Measurements from ENCODE around the gene CPNE7. TPM values are rescaled to one million over a fixed set of nuclear protein-coding genes. Genes with fewer than 3 reads are reported as not detected.

The CPNE7 gene
- polyA plus RNA-seq, 4 donors = 0.22 to 20.3 (median 7.9) TPM

GRCh38 chr16:89537549-89537925, 38.0 kb upstream of the CPNE7 start:
- FAIRE-seq (no peak), DNase-seq (no peak)
- Histone ChIP-seq H3K27me3 (ENCODE audit: control insufficient read depth in 3 of 3, insufficient read depth in 3 of 3, low read length in 3 of 3) (no peaks in the 10 kb centered on the region), H3K4me1 (ENCODE audit: control insufficient read depth in 3 of 3, insufficient read depth in 2 of 3, low read depth in 1 of 3, low read length in 2 of 3) (peaks cover 0 to 7% (median 0%) of the 10 kb centered on the region in 3 donors), H3K27ac (ENCODE audit: low read depth in 1 of 3, low read length in 2 of 3) (no peak overlapping the region), H3K36me3 (ENCODE audit: control insufficient read depth in 3 of 3, insufficient read depth in 2 of 3, low read depth in 1 of 3, low read length in 3 of 3) (peaks cover 14 to 90% (median 15%) of the 10 kb centered on the region in 3 donors), H3K9me3 (ENCODE audit: control insufficient read depth in 2 of 2, insufficient read depth in 1 of 2, low read depth in 1 of 2, low read length in 1 of 2) (no peaks in the 10 kb centered on the region), H3K4me3 (ENCODE audit: low read depth in 1 of 3, low read length in 3 of 3) (no peak overlapping the region)
- WGBS, 3 donors = 90 to 91% (median 91%) methylated on average over 7 of the region's 7 CpGs

- DNase-seq = no peak
- H3K27me3 ChIP-seq (ENCODE audit: control insufficient read depth in 3 of 3, insufficient read depth in 3 of 3, low read length in 3 of 3) = no peaks in the 10 kb centered on the region
- WGBS, 3 donors = 91 to 95% (median 95%) methylated on average over 12 of the region's 12 CpGs
- no peak overlapping the region for H3K27ac ChIP-seq (ENCODE audit: low read depth in 1 of 3, low read length in 2 of 3)
- no peak for FAIRE-seq
- no peaks in the 10 kb centered on the region for H3K9me3 ChIP-seq (ENCODE audit: control insufficient read depth in 2 of 2, insufficient read depth in 1 of 2, low read depth in 1 of 2, low read length in 1 of 2)
- peaks cover 13 to 85% (median 14%) of the 10 kb centered on the region in 3 donors for H3K36me3 ChIP-seq (ENCODE audit: control insufficient read depth in 3 of 3, insufficient read depth in 2 of 3, low read depth in 1 of 3, low read length in 3 of 3)
- H3K4me3 ChIP-seq (ENCODE audit: low read depth in 1 of 3, low read length in 3 of 3) = no peak overlapping the region
- peaks cover 0 to 7% (median 0%) of the 10 kb centered on the region in 3 donors for H3K4me1 ChIP-seq (ENCODE audit: control insufficient read depth in 3 of 3, insufficient read depth in 2 of 3, low read depth in 1 of 3, low read length in 2 of 3)
Observed at GRCh38 chr16:89538286-89538685, 37.3 kb upstream of the CPNE7 start.

GRCh38 chr16:89540557-89540956, 35.0 kb upstream of the CPNE7 start:
- Histone ChIP-seq H3K27me3 (ENCODE audit: control insufficient read depth in 3 of 3, insufficient read depth in 3 of 3, low read length in 3 of 3) (no peaks in the 10 kb centered on the region), H3K4me1 (ENCODE audit: control insufficient read depth in 3 of 3, insufficient read depth in 2 of 3, low read depth in 1 of 3, low read length in 2 of 3) (peaks cover 0 to 13% (median 6%) of the 10 kb centered on the region in 3 donors), H3K27ac (ENCODE audit: low read depth in 1 of 3, low read length in 2 of 3) (no peak overlapping the region), H3K4me3 (ENCODE audit: low read depth in 1 of 3, low read length in 3 of 3) (no peak overlapping the region), H3K9me3 (ENCODE audit: control insufficient read depth in 2 of 2, insufficient read depth in 1 of 2, low read depth in 1 of 2, low read length in 1 of 2) (no peaks in the 10 kb centered on the region), H3K36me3 (ENCODE audit: control insufficient read depth in 3 of 3, insufficient read depth in 2 of 3, low read depth in 1 of 3, low read length in 3 of 3) (peaks cover 11 to 79% (median 13%) of the 10 kb centered on the region in 3 donors)
- FAIRE-seq = no peak
- no peak for DNase-seq
- 89 to 91% (median 90%) methylated on average over 13 of the region's 13 CpGs for WGBS, 3 donors

GRCh38 chr16:89541792-89542191, 33.8 kb upstream of the CPNE7 start:
- peaks cover 0 to 14% (median 4%) of the 10 kb centered on the region in 3 donors for H3K4me1 ChIP-seq (ENCODE audit: control insufficient read depth in 3 of 3, insufficient read depth in 2 of 3, low read depth in 1 of 3, low read length in 2 of 3)
- no peak for DNase-seq
- H3K4me3 ChIP-seq (ENCODE audit: low read depth in 1 of 3, low read length in 3 of 3) = no peak overlapping the region
- no peak overlapping the region for H3K27ac ChIP-seq (ENCODE audit: low read depth in 1 of 3, low read length in 2 of 3)
- H3K36me3 ChIP-seq (ENCODE audit: control insufficient read depth in 3 of 3, insufficient read depth in 2 of 3, low read depth in 1 of 3, low read length in 3 of 3) = peaks cover 9 to 81% (median 13%) of the 10 kb centered on the region in 3 donors
- 93 to 94% (median 93%) methylated on average over 19 to 21 of the region's 21 CpGs for WGBS, 3 donors
- no peaks in the 10 kb centered on the region for H3K9me3 ChIP-seq (ENCODE audit: control insufficient read depth in 2 of 2, insufficient read depth in 1 of 2, low read depth in 1 of 2, low read length in 1 of 2)
- H3K27me3 ChIP-seq (ENCODE audit: control insufficient read depth in 3 of 3, insufficient read depth in 3 of 3, low read length in 3 of 3) = no peaks in the 10 kb centered on the region
- no peak for FAIRE-seq

- WGBS, 3 donors = 89 to 92% (median 92%) methylated on average over 11 of the region's 11 CpGs
- Histone ChIP-seq H3K9me3 (ENCODE audit: control insufficient read depth in 2 of 2, insufficient read depth in 1 of 2, low read depth in 1 of 2, low read length in 1 of 2) (no peaks in the 10 kb centered on the region), H3K36me3 (ENCODE audit: control insufficient read depth in 3 of 3, insufficient read depth in 2 of 3, low read depth in 1 of 3, low read length in 3 of 3) (peaks cover 11 to 82% (median 14%) of the 10 kb centered on the region in 3 donors), H3K4me1 (ENCODE audit: control insufficient read depth in 3 of 3, insufficient read depth in 2 of 3, low read depth in 1 of 3, low read length in 2 of 3) (peaks cover 0 to 14% (median 4%) of the 10 kb centered on the region in 3 donors), H3K27ac (ENCODE audit: low read depth in 1 of 3, low read length in 2 of 3) (no peak overlapping the region), H3K27me3 (ENCODE audit: control insufficient read depth in 3 of 3, insufficient read depth in 3 of 3, low read length in 3 of 3) (no peaks in the 10 kb centered on the region), H3K4me3 (ENCODE audit: low read depth in 1 of 3, low read length in 3 of 3) (no peak overlapping the region)
- FAIRE-seq (no peak), DNase-seq (no peak)
Observed at GRCh38 chr16:89544113-89544512, 31.4 kb upstream of the CPNE7 start.

- no peaks in the 10 kb centered on the region for H3K9me3 ChIP-seq (ENCODE audit: control insufficient read depth in 2 of 2, insufficient read depth in 1 of 2, low read depth in 1 of 2, low read length in 1 of 2)
- FAIRE-seq (no peak), DNase-seq (no peak)
- H3K4me1 ChIP-seq (ENCODE audit: control insufficient read depth in 3 of 3, insufficient read depth in 2 of 3, low read depth in 1 of 3, low read length in 2 of 3) = peaks cover 0 to 14% (median 4%) of the 10 kb centered on the region in 3 donors
- no peaks in the 10 kb centered on the region for H3K27me3 ChIP-seq (ENCODE audit: control insufficient read depth in 3 of 3, insufficient read depth in 3 of 3, low read length in 3 of 3)
- H3K27ac ChIP-seq (ENCODE audit: low read depth in 1 of 3, low read length in 2 of 3) = peak overlapping the region in 1 of 3 donors; percentile 75
- H3K4me3 ChIP-seq (ENCODE audit: low read depth in 1 of 3, low read length in 3 of 3) = no peak overlapping the region
- 87 to 90% (median 88%) methylated on average over 13 of the region's 13 CpGs for WGBS, 3 donors
- H3K36me3 ChIP-seq (ENCODE audit: control insufficient read depth in 3 of 3, insufficient read depth in 2 of 3, low read depth in 1 of 3, low read length in 3 of 3) = peaks cover 12 to 83% (median 14%) of the 10 kb centered on the region in 3 donors
Observed at GRCh38 chr16:89544713-89545043, 30.9 kb upstream of the CPNE7 start.

- no peak overlapping the region for H3K4me3 ChIP-seq (ENCODE audit: low read depth in 1 of 3, low read length in 3 of 3)
- no peak for FAIRE-seq
- WGBS, 3 donors = 38 to 68% (median 46%) methylated on average over 17 of the region's 17 CpGs
Observed at GRCh38 chr16:89545044-89545830, 30.3 kb upstream of the CPNE7 start.

GRCh38 chr16:89545831-89546574, 29.6 kb upstream of the CPNE7 start:
- 30 to 70% (median 50%) methylated on average over 26 of the region's 26 CpGs for WGBS, 3 donors
- Histone ChIP-seq H3K27ac (ENCODE audit: low read depth in 1 of 3, low read length in 2 of 3) (peak overlapping the region in 1 of 3 donors; percentile 49), H3K36me3 (ENCODE audit: control insufficient read depth in 3 of 3, insufficient read depth in 2 of 3, low read depth in 1 of 3, low read length in 3 of 3) (peaks cover 11 to 84% (median 12%) of the 10 kb centered on the region in 3 donors), H3K4me1 (ENCODE audit: control insufficient read depth in 3 of 3, insufficient read depth in 2 of 3, low read depth in 1 of 3, low read length in 2 of 3) (peaks cover 0 to 14% (median 4%) of the 10 kb centered on the region in 3 donors), H3K4me3 (ENCODE audit: low read depth in 1 of 3, low read length in 3 of 3) (no peak overlapping the region), H3K27me3 (ENCODE audit: control insufficient read depth in 3 of 3, insufficient read depth in 3 of 3, low read length in 3 of 3) (no peaks in the 10 kb centered on the region), H3K9me3 (ENCODE audit: control insufficient read depth in 2 of 2, insufficient read depth in 1 of 2, low read depth in 1 of 2, low read length in 1 of 2) (no peaks in the 10 kb centered on the region)
- FAIRE-seq = no peak
- DNase-seq = peak; percentile 91 to 93

More at GRCh38 chr16:89545044-89545830, 30.3 kb upstream of the CPNE7 start:
- H3K9me3 ChIP-seq (ENCODE audit: control insufficient read depth in 2 of 2, insufficient read depth in 1 of 2, low read depth in 1 of 2, low read length in 1 of 2) = no peaks in the 10 kb centered on the region
- H3K27me3 ChIP-seq (ENCODE audit: control insufficient read depth in 3 of 3, insufficient read depth in 3 of 3, low read length in 3 of 3) = no peaks in the 10 kb centered on the region
- H3K36me3 ChIP-seq (ENCODE audit: control insufficient read depth in 3 of 3, insufficient read depth in 2 of 3, low read depth in 1 of 3, low read length in 3 of 3) = peaks cover 12 to 82% (median 14%) of the 10 kb centered on the region in 3 donors
- peak; percentile 66 to 79 for DNase-seq
- peaks cover 0 to 14% (median 4%) of the 10 kb centered on the region in 3 donors for H3K4me1 ChIP-seq (ENCODE audit: control insufficient read depth in 3 of 3, insufficient read depth in 2 of 3, low read depth in 1 of 3, low read length in 2 of 3)
- peak overlapping the region in 1 of 3 donors; percentile 75 for H3K27ac ChIP-seq (ENCODE audit: low read depth in 1 of 3, low read length in 2 of 3)
